PC-3 (cell line): ENCODE results near the gene SORD.

Experiments used
- EZH2phosphoT487 ChIP-seq: fragments of 300-600 bp; sonication (generic); IDR thresholded peaks from 2 replicates; pipeline ENCODE4 v1.6.1; 2018; ENCODE audit warnings: mild to moderate bottlenecking, antibody characterized with exemption, low read length, borderline replicate concordance
- TF ChIP-seq, protein P1 (sequence below): fragments of 300-600 bp; sonication (generic); conservative IDR thresholded peaks from 2 replicates; pipeline ENCODE4 v1.5.1; 2017; ENCODE audit warnings: antibody characterized with exemption, low read depth, mild to moderate bottlenecking, low read length

DNA sequence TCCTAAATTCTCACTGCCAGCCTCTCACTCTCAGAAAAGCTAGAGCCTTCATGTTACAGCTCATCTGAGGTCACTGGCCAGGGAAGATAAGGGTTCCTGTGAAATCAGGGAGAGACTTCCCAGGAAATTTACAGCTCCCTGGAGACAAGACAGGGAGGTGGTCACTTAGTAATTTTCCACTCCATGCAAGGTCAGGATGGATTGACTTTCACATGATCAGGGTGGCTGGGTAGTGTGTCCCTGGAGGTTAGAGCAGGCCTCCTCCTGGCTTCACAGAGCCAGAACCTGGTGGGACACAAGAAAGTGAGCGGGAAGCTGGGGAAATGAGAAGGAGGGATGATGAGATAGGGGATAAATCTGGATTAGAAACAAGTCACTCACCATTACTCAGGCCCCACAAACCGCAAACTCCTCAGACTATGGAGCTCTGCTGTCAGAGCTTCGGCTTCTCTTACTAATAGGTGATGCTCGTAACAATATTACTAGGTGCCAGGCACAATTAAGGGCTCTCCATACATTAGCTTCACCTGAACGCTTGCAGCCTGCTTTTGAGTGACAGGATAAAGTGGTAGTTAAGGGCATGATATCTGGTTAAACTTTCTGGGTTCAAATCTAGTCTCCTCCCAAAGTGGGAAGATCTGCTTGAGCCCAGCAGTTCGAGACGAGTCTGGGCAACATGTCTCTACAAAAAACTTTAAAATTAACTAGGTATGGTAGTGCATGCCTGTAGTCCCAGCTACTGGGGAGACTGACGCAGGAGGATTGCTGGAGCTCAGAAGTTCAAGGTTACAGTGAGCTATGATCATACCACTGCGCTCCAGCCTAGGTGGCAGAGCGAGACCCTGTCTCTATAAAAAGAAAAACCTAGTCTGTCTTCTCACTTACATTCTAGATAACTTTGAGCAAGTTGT lies 66.1 kb downstream of the SORD start:
- TF ChIP-seq, protein P1, sequence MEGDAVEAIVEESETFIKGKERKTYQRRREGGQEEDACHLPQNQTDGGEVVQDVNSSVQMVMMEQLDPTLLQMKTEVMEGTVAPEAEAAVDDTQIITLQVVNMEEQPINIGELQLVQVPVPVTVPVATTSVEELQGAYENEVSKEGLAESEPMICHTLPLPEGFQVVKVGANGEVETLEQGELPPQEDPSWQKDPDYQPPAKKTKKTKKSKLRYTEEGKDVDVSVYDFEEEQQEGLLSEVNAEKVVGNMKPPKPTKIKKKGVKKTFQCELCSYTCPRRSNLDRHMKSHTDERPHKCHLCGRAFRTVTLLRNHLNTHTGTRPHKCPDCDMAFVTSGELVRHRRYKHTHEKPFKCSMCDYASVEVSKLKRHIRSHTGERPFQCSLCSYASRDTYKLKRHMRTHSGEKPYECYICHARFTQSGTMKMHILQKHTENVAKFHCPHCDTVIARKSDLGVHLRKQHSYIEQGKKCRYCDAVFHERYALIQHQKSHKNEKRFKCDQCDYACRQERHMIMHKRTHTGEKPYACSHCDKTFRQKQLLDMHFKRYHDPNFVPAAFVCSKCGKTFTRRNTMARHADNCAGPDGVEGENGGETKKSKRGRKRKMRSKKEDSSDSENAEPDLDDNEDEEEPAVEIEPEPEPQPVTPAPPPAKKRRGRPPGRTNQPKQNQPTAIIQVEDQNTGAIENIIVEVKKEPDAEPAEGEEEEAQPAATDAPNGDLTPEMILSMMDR = no peak
- TF ChIP-seq EZH2phosphoT487 = no peak
